ENCODE results near the gene SHF.

- TF ChIP-seq ZNF792 (tag by site-specific recombination; IDR thresholded peaks at IDR 0.05) (no peak), ZSCAN4 (tag by site-specific recombination; IDR thresholded peaks at IDR 0.05) (no peak), CTCF (tag by site-specific recombination; IDR thresholded peaks at IDR 0.05) (no peak), ZNF639 (tag by site-specific recombination; IDR thresholded peaks at IDR 0.05) (no peak), YY1 (tag by site-specific recombination; IDR thresholded peaks at IDR 0.05) (no peak), ZNF248 (tag by site-specific recombination; IDR thresholded peaks at IDR 0.05) (no peak), ZNF473 (tag by site-specific recombination; IDR thresholded peaks at IDR 0.05) (no peak), ZFP37 (tag by site-specific recombination; IDR thresholded peaks at IDR 0.05) (no peak), ZNF18 (tag by site-specific recombination; IDR thresholded peaks at IDR 0.05) (no peak)
These were observed 44.7 kb downstream of the SHF start for GRCh38 chr15:45143056-45143455.
